MM.1S (cell line): ENCODE results near the gene TIMMDC1.

Experiments
- EZH2 ChIP-seq: fragments of 300-600 bp; sonication (generic); optimal IDR thresholded peaks from 2 replicates; pipeline ENCODE3; 2017; ENCODE audit warnings: low read depth, mild to moderate bottlenecking, antibody characterized with exemption, low read length, mixed read lengths
- TF ChIP-seq, protein P1 (sequence below): fragments of 300-600 bp; sonication (generic); IDR thresholded peaks from 2 replicates; pipeline ENCODE4 v1.5.1; 2016; ENCODE audit warnings: antibody characterized with exemption, low read length, mixed read lengths

- TF ChIP-seq, protein P1, sequence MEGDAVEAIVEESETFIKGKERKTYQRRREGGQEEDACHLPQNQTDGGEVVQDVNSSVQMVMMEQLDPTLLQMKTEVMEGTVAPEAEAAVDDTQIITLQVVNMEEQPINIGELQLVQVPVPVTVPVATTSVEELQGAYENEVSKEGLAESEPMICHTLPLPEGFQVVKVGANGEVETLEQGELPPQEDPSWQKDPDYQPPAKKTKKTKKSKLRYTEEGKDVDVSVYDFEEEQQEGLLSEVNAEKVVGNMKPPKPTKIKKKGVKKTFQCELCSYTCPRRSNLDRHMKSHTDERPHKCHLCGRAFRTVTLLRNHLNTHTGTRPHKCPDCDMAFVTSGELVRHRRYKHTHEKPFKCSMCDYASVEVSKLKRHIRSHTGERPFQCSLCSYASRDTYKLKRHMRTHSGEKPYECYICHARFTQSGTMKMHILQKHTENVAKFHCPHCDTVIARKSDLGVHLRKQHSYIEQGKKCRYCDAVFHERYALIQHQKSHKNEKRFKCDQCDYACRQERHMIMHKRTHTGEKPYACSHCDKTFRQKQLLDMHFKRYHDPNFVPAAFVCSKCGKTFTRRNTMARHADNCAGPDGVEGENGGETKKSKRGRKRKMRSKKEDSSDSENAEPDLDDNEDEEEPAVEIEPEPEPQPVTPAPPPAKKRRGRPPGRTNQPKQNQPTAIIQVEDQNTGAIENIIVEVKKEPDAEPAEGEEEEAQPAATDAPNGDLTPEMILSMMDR, result no peak
- TF ChIP-seq EZH2, result no peak
These were observed 27.5 kb upstream of the TIMMDC1 start for GRCh38 chr3:119470866-119471265.
